NCI-H524 (cell line): ENCODE measurements around the gene ZNF26.

Experiments
- DNase-seq, 2 experiments: peaks; one replicate each; lab custom pipeline; 2025; lab: John Stamatoyannopoulos, UW

Gene ZNF26

DNA sequence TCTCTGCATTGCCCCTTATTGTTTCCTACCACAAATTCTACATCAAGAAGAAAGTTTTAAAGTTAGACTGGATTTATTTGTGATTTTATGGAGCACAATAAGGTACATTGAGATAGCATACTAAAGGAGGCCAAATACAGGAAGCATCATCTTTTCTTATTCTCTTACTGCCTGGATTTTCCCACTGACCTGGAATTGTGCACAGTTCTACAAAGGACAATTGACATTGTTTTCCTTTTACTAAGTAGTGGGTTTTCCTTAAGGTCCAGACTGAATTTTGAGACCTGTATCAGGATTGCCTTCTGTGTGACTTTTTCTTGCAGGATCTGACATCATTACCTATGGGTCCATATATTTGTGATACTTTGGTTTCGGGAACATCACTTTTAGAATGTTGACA lies 75.8 kb downstream of the ZNF26 start:
- DNase-seq: no peak

DNA sequence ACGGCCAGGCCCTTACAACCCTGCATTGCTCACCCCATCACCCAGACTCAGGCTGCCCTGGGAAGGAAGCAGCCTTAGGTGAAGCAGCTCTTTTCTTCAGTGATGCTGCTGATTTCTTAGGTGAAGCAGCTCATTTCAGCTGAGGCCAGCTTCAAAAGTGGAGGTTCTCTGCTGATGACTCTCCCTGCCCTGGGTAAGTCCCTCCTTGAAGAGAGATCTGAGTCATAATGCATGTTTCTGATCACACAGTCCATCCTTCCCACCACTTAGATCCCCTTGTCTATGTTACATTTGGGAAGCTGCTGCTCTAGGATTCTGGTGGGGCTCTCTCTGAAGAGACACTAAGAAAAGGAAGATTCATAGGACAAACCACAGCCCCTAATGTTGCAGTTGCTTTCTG lies 77.4 kb downstream of the ZNF26 start:
- DNase-seq: no peak

DNA sequence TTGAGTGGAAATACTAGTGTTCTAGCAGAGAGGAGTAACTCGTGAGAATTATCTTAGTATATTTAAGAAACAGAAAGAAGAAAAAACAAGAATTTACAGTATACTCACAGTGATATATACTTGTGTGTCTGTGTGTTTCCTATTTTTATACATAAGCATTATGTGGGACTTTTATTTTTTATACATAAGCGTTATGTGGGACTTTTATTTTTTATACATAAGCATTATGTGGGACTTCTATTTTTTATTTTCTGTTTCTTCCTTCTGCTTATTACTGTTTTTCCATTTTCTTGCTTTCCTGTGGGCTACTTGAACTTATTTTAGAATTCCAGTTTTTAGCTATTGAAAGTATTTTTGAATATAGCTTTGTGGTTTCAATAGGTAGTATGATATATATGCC lies 87.7 kb downstream of the ZNF26 start:
- no peak for DNase-seq
